HG02588 (cell line): Measurements from ENCODE around the gene RHOJ.
"Not testable (repeated sequence)": the region's sequence is repeated elsewhere in the genome, so short reads cannot be mapped to it uniquely, and the experiment has no call there.

ENCODE experiments used
- ATAC-seq: cut with Tn5 transposase; IDR thresholded peaks from one replicate; pipeline ENCODE4 v1.9.1; 2021; ENCODE audit warnings: mild to moderate bottlenecking, moderate library complexity; ENCODE audit not compliant: unreplicated experiment

Gene RHOJ

GRCh38 chr14:63266106-63266505 lies 61.9 kb downstream of the RHOJ start:
- ATAC-seq: no peak

GRCh38 chr14:63267171-63267570 lies 62.9 kb downstream of the RHOJ start:
- ATAC-seq: no peak

- no peak for ATAC-seq
These were observed 64.5 kb downstream of the RHOJ start for GRCh38 chr14:63268771-63269170.

- ATAC-seq: no peak
These were observed 65.5 kb downstream of the RHOJ start for GRCh38 chr14:63269561-63270225.

- ATAC-seq: no peak
These were observed 68.9 kb downstream of the RHOJ start for GRCh38 chr14:63273129-63273528.

GRCh38 chr14:63273717-63274655 lies 69.7 kb downstream of the RHOJ start:
- no peak for ATAC-seq

- no peak for ATAC-seq
These were observed 71.4 kb downstream of the RHOJ start for GRCh38 chr14:63275611-63276010.

- ATAC-seq: no peak
These were observed 71.8 kb downstream of the RHOJ start for GRCh38 chr14:63276016-63276415.

- ATAC-seq: no peak
These were observed 72.5 kb downstream of the RHOJ start for GRCh38 chr14:63276492-63277342.

GRCh38 chr14:63277591-63278183 lies 73.4 kb downstream of the RHOJ start:
- ATAC-seq: no peak

- not testable (repeated sequence) for ATAC-seq
These were observed 75.7 kb downstream of the RHOJ start for GRCh38 chr14:63279933-63280332.

- ATAC-seq: peak; percentile 66
These were observed 79.0 kb downstream of the RHOJ start for GRCh38 chr14:63282997-63283883.

GRCh38 chr14:63283884-63284248 lies 79.6 kb downstream of the RHOJ start:
- peak; percentile 37 for ATAC-seq

GRCh38 chr14:63286071-63286470 lies 81.8 kb downstream of the RHOJ start:
- no peak for ATAC-seq

- ATAC-seq: no peak
These were observed 83.6 kb downstream of the RHOJ start for GRCh38 chr14:63287666-63288483.

GRCh38 chr14:63288853-63289252 lies 84.6 kb downstream of the RHOJ start:
- ATAC-seq: peak; percentile 68

- ATAC-seq: no peak
These were observed 86.6 kb downstream of the RHOJ start for GRCh38 chr14:63290741-63291430.

GRCh38 chr14:63292805-63293204 lies 88.6 kb downstream of the RHOJ start:
- ATAC-seq: no peak
